ENCODE results near the gene FBLIM1.
"Not testable (repeated sequence)": the region's sequence is repeated elsewhere in the genome, so short reads cannot be mapped to it uniquely, and the experiment has no call there.

FBLIM1 gene

DNA sequence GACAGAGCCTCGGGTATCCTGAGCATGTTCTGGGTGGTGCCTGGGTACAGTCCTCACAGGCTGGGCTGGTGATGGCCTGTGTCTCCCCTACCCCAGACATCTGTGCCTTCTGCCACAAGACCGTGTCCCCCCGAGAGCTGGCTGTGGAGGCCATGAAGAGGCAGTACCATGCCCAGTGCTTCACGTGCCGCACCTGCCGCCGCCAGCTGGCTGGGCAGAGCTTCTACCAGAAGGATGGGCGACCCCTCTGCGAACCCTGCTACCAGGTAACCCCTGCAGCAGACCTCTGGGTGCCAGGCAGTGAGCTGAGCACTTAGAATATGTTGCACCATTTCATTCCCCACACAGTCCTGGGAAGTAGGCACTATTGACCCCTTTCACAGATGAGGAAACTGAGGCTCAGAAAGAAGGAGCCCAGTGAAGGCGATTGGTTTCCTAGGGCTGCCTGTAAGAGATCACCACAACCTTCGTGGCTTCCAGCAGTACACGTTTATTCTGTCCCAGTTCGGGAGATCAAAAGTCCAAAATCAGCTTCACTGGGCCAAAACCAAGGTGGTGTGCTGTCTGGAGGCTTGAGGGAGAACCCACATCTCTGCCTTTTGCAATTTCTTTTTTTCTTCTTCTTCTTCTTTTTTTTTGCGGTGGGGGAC is 11.8 kb downstream of the FBLIM1 start:
- no peak for DNase-seq

DNA sequence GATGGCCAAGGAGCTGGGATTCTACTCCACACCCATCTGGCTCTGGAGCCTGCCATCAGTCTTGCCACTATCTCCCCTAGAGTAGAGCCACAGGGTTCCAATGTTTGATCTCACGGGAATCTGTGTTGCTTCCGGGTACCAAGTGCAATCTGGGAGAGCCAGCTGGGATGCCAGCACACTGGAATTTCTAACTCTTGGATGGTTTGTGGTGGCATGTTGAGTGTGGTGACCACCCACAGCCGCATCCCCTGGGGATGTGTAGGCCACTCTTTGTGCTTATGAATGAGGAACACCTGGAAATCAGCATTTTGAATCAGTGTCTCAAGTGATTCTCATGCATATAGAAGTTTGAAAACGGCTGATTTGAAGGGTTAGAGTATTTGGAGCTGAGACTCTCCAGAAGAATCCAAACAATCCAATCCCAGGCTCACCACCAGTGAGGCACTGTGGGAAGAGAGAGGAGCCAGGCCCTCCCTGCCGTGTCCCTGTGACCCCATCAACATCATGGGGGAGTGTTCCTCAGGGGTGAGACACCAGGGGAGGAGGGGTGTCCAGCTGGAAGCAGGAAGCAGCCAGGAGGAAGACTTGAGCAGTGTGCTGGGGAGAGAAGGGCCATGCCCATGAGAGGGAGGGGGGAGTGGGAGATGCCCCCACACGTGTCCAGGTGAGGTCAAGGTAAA is 13.4 kb downstream of the FBLIM1 start:
- no peak for DNase-seq

DNA sequence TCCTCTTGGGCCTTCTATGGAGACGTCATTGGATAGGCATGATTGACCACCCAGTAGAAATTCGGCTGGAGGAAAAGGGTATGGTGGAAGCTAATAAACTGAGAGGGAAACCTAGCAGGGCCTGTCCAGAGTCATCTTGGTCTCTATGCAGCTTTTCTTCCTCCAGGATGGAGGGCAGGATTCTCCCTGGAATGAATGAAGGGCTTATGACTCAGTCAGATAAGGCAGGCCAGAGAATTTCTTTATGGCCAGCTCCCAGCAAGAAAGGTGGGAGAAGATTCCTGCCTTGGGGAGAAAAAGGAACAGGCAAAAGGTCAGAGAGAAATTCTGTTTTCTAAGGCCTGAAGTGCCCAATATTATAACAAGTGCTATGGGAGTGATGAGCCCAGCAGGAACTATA is 17.1 kb downstream of the FBLIM1 start:
- DNase-seq: no peak

DNA sequence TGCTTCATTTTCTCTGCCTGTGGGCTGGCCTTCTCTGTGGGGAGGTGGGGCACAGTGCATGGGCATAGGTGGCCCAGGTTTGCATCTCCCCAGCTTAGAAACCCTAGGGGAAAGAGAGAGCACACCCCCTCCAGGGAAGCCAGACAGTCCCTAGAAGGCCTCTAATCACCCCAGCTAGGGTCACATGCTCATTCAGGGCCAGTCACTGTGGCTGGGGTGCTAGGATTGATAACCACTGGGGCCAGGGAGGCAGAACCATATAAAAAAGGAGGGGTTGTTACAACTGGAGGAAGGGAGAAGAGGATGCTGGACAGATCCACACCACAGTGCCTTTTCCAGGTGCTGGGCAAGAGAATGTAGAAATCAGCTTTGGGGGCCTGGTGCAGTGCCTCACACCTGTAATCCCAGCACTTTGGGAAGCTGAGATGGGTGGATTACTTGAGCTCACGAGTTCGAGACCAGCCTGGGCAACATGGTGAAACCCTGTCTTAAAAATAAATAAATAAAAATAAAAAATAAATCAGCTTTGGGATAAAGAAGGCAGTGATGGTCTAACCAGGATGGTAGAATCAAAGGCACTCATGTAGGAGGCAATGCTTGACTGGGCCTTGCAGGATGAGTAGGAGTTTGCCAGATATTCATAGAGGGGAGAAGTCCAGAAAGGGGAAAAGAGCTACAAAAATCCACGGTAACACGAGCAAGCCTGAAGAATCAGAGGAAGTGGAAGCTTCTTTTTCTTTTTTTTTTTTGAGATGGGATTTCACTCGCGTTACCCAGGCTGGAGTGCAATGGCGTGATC is 19.5 kb downstream of the FBLIM1 start:
- no peak for DNase-seq

DNA sequence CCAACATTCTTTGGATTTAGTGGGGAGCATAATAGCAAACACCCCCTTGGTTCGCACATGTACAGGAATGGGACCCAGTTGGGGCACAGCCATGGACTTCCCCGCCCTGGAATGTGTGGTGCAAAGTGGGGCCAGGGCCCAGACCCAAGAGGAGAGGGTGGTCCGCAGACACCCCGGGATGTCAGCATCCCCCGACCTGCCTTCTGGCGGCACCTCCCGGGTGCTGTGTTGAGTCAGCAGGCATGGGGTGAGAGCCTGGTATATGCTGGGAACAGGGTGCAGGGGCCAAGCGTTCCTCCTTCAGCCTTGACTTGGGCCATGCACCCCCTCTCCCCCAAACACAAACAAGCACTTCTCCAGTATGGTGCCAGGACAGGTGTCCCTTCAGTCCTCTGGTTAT is 27.1 kb downstream of the FBLIM1 start:
- DNase-seq: no peak

DNA sequence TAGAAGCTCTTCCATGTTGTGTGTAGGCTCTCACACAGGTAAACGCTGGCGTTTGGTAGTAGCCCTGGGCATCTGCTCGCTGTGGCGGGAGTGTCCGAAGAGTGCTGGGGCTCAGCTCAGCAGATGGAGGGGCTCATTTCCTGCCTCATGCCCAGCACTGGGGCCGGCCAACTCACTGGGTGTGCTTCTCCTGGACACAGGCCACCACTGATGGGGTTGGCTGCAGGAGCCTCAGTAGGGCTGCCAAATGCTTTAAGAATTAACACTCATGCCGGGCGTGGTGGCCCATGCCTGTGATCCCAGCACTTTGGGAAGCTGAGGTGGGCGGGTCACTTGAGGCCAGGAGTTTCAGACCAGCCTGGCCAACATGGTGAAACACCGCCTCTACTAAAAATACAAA is 28.0 kb downstream of the FBLIM1 start:
- DNase-seq: no peak

DNA sequence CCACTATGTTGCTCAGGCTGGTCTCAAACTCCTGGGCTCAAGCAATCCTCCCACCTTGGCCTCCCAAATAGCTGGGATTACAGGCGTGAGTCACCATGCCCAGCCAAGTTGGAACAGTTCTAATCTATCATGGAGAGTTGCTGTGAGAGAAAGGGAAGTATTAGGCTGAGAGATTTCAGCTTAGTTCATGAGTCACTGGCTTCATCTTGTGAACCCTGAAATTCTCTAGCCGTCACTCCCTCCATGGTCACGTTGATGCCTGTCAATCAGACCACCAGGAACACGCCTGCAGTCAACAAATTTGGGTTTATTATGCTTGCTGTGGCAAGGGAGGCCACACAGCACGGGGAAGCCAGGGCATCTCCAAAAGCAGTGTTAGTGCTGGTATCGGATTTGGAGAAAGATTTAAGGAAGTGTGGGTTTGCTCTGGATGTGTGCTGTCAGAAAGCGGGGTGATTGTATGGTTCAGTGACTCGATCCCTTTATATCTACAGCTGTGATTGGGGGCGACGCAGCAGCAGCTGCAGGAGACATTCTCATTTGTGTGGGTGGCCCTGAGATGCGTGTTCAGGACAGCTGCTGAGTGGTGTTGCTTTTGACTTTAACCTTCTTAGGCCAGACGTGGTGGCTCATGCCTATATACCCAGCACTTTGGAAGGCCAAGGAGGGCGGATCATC is 30.2 kb downstream of the FBLIM1 start:
- no peak for DNase-seq

DNA sequence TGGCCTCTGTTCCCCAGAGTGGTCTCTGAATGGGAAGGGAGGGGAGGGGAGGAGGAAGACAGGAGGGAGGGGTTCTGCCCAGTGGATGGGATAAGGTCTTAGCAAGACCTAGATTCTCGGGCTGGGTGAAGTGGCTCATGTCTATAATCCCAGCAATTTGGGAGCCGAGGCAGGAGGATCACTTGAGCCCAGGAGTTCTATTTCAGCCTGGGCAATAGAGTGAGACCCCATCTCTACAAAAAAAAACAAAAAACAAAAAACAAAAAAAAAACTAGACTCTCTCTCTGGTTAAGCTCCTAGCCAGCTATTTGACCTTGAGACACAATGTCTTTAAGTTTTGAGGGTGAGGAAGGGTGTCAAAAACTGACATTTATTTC is 37.5 kb downstream of the FBLIM1 start:
- no peak for DNase-seq

DNA sequence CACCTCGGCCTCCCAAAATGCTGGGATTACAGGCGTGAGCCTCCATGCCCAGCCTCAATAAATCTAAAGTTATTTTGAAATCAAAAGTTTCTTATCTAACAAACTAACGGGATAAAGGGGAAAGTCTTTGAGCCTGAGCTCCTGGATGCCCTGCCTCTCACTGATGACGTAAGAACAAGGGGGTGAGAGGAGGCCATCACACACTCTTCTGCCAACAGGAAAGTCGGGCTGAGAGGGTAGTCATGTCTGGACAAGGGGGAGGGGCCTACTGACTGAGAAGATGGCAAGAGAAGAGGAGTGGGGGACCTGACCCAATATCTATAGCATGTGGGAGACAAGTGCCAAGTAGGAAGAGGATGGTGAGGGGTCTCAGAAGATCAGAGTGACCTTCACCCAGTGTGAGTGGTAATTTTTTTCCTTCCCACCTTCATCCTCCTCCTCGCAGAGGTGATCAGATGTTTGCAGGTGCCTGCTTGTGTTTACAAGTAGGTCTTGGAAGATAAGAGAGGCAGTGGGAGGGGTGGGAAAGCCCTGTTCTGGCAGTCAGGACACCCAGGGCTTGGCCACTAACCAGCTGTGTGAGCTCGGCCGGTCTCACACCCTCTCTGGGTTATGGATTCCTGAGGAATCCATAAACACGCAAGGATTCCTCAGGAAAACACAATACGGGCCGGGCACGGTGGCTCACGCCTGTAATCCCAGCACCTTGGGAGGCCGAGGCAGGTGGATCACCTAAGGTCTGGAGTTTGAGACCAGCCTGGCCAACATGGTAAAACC is 39.2 kb downstream of the FBLIM1 start:
- DNase-seq: no peak

DNA sequence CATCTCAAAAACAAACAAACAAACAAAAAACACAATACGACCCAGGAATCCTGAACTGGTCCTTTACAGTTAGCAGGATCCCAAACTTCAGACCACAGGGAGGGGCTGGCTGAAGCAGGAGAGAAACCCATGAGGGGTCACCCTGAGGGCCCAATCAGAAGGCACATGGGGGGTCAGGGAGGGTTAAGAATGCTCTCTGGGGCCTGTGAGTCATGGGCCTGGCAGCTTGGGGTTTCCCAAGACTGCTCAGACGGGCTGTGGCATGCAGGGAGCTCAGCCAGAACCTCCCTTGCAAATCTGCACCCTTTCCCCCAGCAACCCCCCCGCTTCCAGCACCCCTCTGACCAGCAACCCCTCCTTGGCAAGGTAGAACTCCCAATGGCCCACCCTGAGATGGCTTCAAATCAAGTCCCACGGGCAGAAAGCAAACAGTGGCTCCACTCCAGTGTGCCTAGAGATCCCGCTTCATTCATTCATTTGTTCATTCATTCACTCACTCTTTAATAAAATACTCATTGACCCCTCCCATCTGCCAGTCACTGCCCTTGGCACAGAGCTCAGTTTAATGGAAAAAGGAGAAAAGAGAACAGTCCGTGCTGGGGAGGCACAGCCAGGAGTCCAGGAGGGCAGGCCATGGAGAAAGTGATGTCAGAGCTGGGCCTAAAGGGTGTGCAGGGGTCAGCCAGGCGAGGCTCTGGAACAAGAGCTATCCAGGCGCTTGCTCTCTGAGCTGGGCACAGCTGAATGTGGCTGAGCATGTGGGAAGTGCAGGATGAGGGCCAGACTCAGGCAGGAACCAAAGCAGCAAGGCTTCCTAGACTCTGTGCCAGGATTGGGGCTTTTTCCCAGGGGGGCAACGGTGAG is 40.6 kb downstream of the FBLIM1 start:
- DNase-seq: peak; percentile 21

DNA sequence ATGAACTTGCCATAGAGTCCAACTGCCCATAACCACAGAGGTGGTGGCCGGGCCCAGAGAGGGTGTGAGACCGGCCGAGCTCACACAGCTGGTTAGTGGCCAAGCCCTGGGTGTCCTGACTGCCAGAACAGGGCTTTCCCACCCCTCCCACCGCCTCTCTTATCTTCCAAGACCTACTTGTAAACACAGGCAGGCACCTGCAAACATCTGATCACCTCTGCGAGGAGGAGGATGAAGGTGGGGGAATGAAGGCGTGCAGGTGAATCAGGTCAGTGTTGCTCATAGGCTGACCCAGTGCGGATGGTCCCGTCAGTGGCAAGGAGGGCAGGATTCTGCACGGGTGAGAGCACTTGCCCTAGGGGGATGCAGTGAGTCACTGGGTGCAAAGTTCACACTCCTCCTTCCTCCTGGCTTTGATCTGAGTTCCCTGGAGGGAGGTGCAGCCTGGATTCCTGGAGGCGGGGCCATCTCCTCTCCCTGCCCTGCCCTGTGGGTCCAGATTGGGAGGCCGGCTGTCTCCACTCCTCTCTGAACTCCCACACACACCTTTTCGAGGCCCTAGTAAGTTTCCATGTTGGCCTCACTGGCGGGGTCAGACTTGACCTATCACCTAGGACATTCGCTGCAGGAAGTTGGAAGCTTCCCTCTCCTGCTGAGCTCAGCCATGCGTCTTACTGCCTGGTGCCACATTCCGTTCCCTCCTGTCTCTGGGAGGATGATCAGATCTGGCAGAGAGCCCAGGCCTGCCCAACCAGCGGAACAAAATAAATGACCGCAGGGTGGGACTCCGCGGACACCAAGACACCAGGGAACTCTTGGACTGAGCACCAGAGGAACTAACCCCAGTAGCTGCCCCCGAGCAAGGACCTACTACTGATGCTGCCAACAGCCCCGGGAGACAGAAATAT is 41.6 kb downstream of the FBLIM1 start:
- no peak for DNase-seq

DNA sequence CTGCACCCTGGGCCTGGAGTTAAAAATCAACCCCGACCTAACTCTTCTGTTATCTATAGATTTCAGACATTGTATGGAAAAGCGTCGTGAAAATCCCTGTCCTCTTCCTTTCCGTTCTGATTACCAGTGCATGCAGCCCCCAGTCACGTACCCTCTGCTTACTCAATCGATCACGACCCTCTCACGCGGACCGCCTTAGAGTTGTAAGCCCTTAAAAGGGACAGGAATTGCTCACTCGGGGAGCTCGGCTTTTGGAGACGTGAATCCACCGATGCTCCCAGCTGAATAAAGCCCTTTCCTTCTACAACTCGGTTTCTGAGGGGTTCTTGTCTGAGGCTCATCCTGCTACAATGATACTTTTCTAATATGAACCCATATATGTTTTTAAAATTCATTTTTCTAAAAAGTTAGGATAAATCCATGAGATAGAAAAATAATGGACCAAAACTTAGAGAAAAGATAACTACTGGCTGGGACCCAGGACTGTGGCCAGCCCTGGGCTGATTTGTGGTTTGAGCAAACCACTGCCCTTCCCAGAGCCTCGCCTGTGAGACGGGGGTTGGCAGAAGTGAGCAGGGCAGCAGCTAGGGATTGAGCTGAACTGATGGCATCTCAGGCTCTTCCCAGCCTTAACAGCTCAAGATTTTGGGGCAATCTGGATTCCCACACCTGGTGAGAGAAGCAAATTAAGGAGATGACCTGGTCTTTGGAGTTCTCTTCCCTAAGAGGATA is 43.8 kb downstream of the FBLIM1 start:
- no peak for DNase-seq

DNA sequence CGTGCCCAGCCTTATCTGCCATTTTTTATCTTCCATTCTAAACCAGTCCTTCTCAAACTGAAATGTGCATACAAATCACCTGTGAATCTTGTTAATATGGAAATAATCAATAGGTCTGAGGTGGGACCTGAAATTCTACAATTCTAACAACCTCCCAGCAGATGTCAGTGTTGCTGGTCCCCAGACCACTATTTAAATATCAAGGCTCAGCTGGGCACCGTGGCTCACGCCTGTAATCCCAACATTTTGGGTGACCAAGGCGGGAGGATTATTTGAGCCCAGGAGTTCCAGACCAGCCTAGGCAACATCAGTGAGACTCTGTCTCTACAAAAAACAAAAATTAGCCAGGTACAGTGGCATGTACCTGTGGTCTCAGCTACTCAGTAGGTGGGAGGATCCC is 44.8 kb downstream of the FBLIM1 start:
- DNase-seq: peak; percentile 5

DNA sequence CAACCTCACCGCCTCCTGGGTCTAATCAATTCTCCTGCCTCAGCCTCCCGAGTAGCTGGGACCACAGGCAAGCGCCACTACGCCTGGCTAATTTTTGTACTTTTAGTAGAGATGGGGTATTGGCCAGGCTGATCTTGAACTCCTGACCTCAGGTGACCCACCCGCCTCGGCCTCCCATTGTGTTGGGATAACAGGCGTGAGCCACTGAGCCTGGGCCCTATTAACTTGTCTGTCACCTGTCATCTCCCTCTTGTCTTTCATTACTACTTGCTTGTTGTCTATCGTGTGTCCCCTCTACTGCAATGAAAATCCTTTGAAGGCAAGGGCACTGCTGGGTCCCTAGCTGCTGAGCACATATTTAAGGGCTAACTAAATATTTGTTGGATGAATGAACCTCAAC is 45.5 kb downstream of the FBLIM1 start:
- DNase-seq: no peak

DNA sequence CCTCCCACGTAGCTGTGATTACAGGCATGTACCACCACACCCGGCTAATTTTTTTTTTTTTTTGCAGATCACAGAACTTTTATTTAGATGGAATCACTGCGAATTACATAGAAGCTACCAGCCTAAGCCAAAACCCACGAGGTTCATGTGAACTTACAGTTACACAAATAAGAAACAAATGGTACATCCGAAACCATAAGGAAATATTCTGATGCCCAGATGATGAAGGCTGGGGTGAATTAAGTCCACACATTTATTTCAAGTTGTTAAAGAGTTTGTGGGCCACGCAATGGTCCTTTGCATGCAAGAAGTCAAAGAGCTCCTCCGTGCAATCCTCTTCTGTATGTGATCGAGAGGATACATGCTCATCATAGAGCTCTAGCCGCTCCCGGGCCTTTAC is 48.5 kb downstream of the FBLIM1 start:
- no peak for DNase-seq

DNA sequence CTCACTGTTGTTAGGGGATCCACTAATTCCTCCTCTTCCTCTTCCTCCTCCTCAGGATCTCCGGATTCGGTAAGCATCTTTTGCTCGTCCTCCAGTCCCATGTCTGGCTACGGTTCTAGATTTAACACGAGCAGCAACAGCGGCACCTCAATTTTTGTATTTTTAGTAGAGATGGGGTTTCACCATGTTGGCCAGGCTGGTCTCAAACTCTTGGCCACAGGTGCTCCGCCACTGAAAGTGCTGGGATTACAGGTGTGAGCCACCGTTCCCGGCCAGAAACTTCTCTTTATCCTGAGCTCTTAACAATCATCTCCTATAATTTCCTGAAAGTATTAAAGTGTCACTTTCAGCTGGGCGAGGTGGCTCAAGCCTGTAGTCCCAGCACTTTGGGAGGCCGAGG is 49.0 kb downstream of the FBLIM1 start, which contains the start of gene UQCRHL:
Gene UQCRHL, minus strand, starts transcription at position 101 of the 400 bp plus-strand sequence. Its CDS starts 0 bp downstream, at position 101.
- DNase-seq: not testable (repeated sequence)

DNA sequence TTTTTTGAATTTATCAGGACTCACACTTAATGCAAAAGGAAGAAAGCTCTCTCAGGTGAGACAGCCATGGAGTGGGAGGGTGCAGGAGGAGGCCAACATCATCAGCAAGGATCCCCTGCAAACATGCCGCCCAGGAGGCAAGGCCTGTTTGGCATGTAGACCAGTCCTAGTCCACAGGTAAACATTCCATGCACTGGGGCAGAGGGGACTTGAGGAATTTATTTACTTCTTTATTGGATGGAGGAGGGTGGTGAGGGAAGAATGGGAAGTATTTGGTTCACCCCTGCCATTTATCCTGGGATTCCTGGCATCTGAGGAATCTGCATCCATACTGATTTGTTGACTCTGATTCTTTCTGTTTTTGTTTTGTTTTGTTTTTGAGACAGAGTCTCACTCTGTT is 50.4 kb downstream of the FBLIM1 start:
- no peak for DNase-seq

DNA sequence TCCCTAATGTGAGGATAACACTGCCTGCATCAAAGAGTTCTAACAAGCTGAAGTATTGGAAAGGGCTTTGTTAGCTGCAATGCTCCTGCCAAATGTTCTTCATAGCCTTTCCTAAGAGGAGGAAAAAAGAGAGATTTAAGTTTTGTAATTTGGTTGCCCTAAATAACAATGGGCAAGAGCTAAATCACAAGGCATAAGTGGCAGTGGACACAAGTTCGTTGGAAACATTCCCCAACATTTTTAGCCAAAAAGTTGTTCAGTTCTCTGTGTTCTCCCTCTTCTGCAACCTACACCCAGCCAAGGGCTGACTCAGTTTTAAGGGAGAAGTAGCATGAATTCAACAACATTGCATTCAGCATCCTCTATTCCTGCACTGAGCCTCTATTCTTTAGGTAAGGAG is 51.5 kb downstream of the FBLIM1 start:
- no peak for DNase-seq

DNA sequence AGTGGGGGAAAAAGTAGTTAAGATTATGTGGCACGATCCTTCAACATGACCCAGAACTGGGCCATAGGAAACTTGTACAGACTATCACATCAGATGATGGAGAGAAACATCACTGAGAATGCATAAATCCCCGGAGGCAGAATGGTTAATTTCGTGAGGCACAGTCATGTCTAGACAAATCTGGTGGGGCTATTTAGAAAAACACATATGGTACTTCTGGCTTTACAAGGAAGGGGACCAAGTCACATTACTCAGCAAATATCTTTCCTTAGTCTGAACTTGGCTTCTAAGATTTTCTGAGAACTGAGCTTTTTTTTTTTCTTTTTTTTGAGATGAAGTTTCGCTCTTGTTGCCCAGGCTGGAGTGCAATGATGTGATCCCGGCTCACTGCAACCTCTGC is 58.1 kb downstream of the FBLIM1 start:
- DNase-seq: no peak

DNA sequence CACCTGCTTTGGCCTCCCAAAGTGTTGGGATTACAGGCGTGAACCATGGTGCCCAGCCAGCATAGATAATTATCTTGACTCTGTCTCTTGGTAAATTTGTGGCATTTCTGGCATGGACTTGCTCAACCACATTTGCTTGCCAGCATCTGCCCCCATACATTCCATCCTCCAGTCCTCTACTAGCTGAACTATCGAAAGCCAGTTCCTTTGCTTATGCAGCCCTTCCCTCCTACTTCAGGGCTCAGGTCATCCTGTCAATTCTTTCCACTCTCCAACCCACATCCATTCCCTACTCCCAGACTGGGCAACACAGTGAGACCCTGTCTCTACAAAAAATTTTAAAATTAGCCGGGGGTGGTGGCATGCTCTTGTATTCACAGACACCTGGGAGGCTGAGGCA is 61.9 kb downstream of the FBLIM1 start:
- DNase-seq: no peak
